ENCODE data around the gene ZNF18. TPM values are rescaled to one million over a fixed set of nuclear protein-coding genes. Genes with fewer than 3 reads are reported as not detected.
"Not testable (repeated sequence)": the region's sequence is repeated elsewhere in the genome, so short reads cannot be mapped to it uniquely, and the experiment has no call there.

The ZNF18 gene
- polyA plus RNA-seq, 3 donors = 4.0 to 8.9 (median 5.4) TPM

GRCh38 chr17:11943759-11944347 lies 53.4 kb downstream of the ZNF18 start:
- no peaks in the 10 kb centered on the region for H3K9me3 ChIP-seq (replicated peaks in 1 of 2; ENCODE audit: control insufficient read depth in 1 of 2, insufficient read depth in 1 of 2, low read length in 2 of 2)
- H3K4me3 Mint-ChIP-seq = no peak overlapping the region
- no peaks in the 10 kb centered on the region for H3K79me2 ChIP-seq (ENCODE audit: insufficient read depth, low read length)
- no peak overlapping the region for H3K4me3 ChIP-seq (replicated peaks in 1 of 3; ENCODE audit: low read depth in 2 of 3, low read length in 3 of 3)
- no peaks in the 10 kb centered on the region for H3K36me3 Mint-ChIP-seq
- TF ChIP-seq CTCF (IDR thresholded peaks at IDR 0.05) = no peak
- DNase-seq = no peak
- no peak overlapping the region for H2AFZ ChIP-seq (ENCODE audit: insufficient read depth, low read depth, low read length, poor library complexity, severe bottlenecking)
- H3K9ac ChIP-seq (ENCODE audit: insufficient read depth, low read length, poor library complexity, severe bottlenecking) = no peak overlapping the region
- H3K36me3 ChIP-seq (replicated peaks in 1 of 2; ENCODE audit: control insufficient read depth in 1 of 2, insufficient read depth in 2 of 2, low read length in 2 of 2) = no peaks in the 10 kb centered on the region
- no peak overlapping the region for H3K4me2 ChIP-seq (replicated peaks; ENCODE audit: extremely low read depth, low read length, poor library complexity, severe bottlenecking)
- no peaks in the 10 kb centered on the region for H4K20me1 ChIP-seq (ENCODE audit: insufficient read depth, low read length)
- H3K27me3 ChIP-seq (ENCODE audit: control insufficient read depth in 2 of 2, insufficient read depth in 2 of 2, low read length in 2 of 2) = no peaks in the 10 kb centered on the region
- WGBS (ENCODE audit: insufficient coverage) = 80% methylated on average over 1 of the region's 7 CpGs
- peak overlapping the region in 1 of 7 donors; percentile 14 for H3K27ac Mint-ChIP-seq
- no peaks in the 10 kb centered on the region for H3K4me1 ChIP-seq (ENCODE audit: control insufficient read depth in 1 of 2, insufficient read depth in 2 of 2, low read length in 2 of 2)
- no peaks in the 10 kb centered on the region for H3K4me1 Mint-ChIP-seq
- H3K27me3 Mint-ChIP-seq (ENCODE audit: low read depth in 3 of 3) = peaks cover 1 to 3% (median 1%) of the 10 kb centered on the region in 3 donors
- intact Hi-C loops (cut with micrococcal nuclease) = no loop called here
- peaks cover 0 to 3% (median 0%) of the 10 kb centered on the region in 7 donors for H3K9me3 Mint-ChIP-seq
- no peak overlapping the region for H3K27ac ChIP-seq (ENCODE audit: low read depth in 1 of 2, low read length in 2 of 2)

- not testable (repeated sequence) for H3K4me1 ChIP-seq (ENCODE audit: control insufficient read depth in 1 of 2, insufficient read depth in 2 of 2, low read length in 2 of 2)
- 94% methylated on average over 9 of the region's 11 CpGs for WGBS (ENCODE audit: insufficient coverage)
These were observed 54.2 kb downstream of the ZNF18 start for GRCh38 chr17:11943086-11943485.

More at GRCh38 chr17:11943086-11943485, 54.2 kb downstream of the ZNF18 start:
- H3K9me3 Mint-ChIP-seq; H3K27me3 Mint-ChIP-seq (ENCODE audit: low read depth in 3 of 3); H3K36me3 Mint-ChIP-seq; H3K4me3 Mint-ChIP-seq; DNase-seq; H3K9me3 ChIP-seq (replicated peaks in 1 of 2; ENCODE audit: control insufficient read depth in 1 of 2, insufficient read depth in 1 of 2, low read length in 2 of 2); intact Hi-C loops (cut with micrococcal nuclease); H2AFZ ChIP-seq (ENCODE audit: insufficient read depth, low read depth, low read length, poor library complexity, severe bottlenecking); H3K9ac ChIP-seq (ENCODE audit: insufficient read depth, low read length, poor library complexity, severe bottlenecking); H3K27ac ChIP-seq (ENCODE audit: low read depth in 1 of 2, low read length in 2 of 2); H3K27me3 ChIP-seq (ENCODE audit: control insufficient read depth in 2 of 2, insufficient read depth in 2 of 2, low read length in 2 of 2); H3K4me3 ChIP-seq (replicated peaks in 1 of 3; ENCODE audit: low read depth in 2 of 3, low read length in 3 of 3); H3K4me2 ChIP-seq (replicated peaks; ENCODE audit: extremely low read depth, low read length, poor library complexity, severe bottlenecking); H3K27ac Mint-ChIP-seq; H4K20me1 ChIP-seq (ENCODE audit: insufficient read depth, low read length); H3K79me2 ChIP-seq (ENCODE audit: insufficient read depth, low read length); H3K36me3 ChIP-seq (replicated peaks in 1 of 2; ENCODE audit: control insufficient read depth in 1 of 2, insufficient read depth in 2 of 2, low read length in 2 of 2); H3K4me1 Mint-ChIP-seq: not testable (repeated sequence)

Measured in CD14-positive monocyte (primary cell).